ENCODE data around the gene TSPAN8. TPM values are rescaled to one million over a fixed set of nuclear protein-coding genes. Genes with fewer than 3 reads are reported as not detected.

TSPAN8 gene
- total RNA-seq, 1 donor from 2014 or later, result 2.9 TPM

GRCh38 chr12:71144682-71145081 lies 13.1 kb downstream of the TSPAN8 start:
- TF ChIP-seq CTCF (IDR thresholded peaks at IDR 0.05), result no peak
- TF ChIP-seq POLR2A (IDR thresholded peaks at IDR 0.05), result no peak
- no peak for TF ChIP-seq POLR2AphosphoS5 (IDR thresholded peaks at IDR 0.05; ENCODE audit: insufficient read depth in 1 of 2, low read depth in 1 of 2)
- intact Hi-C loops (cut with DNase I), result no loop called here
- H3K9me3 ChIP-seq, result no peaks in the 10 kb centered on the region
- H3K27ac ChIP-seq, result no peak overlapping the region
- no peaks in the 10 kb centered on the region for H3K36me3 ChIP-seq
- no peaks in the 10 kb centered on the region for H3K27me3 ChIP-seq
- DNase-seq (ENCODE audit: extremely low spot score in 2 of 2), result no peak
- H3K4me1 ChIP-seq, result no peaks in the 10 kb centered on the region
- H3K4me3 ChIP-seq, result no peak overlapping the region

GRCh38 chr12:71142956-71143355 lies 14.8 kb downstream of the TSPAN8 start:
- Histone ChIP-seq H3K27ac (no peak overlapping the region), H3K4me1 (no peaks in the 10 kb centered on the region), H3K9me3 (no peaks in the 10 kb centered on the region), H3K4me3 (no peak overlapping the region), H3K27me3 (no peaks in the 10 kb centered on the region), H3K36me3 (no peaks in the 10 kb centered on the region)
- TF ChIP-seq POLR2A (IDR thresholded peaks at IDR 0.05), result no peak
- TF ChIP-seq POLR2AphosphoS5 (IDR thresholded peaks at IDR 0.05; ENCODE audit: insufficient read depth in 1 of 2, low read depth in 1 of 2), result no peak
- no peak for TF ChIP-seq CTCF (IDR thresholded peaks at IDR 0.05)
- DNase-seq (ENCODE audit: extremely low spot score in 2 of 2), result no peak
- intact Hi-C loops (cut with DNase I), result no loop called here

- H3K4me1 ChIP-seq, result no peaks in the 10 kb centered on the region
- no peak overlapping the region for H3K27ac ChIP-seq
- TF ChIP-seq POLR2A (IDR thresholded peaks at IDR 0.05) (no peak), CTCF (IDR thresholded peaks at IDR 0.05) (no peak), POLR2AphosphoS5 (IDR thresholded peaks at IDR 0.05; ENCODE audit: insufficient read depth in 1 of 2, low read depth in 1 of 2) (no peak)
- H3K9me3 ChIP-seq, result no peaks in the 10 kb centered on the region
- no peak overlapping the region for H3K4me3 ChIP-seq
- no peaks in the 10 kb centered on the region for H3K27me3 ChIP-seq
- no peak for DNase-seq (ENCODE audit: extremely low spot score in 2 of 2)
- intact Hi-C loops (cut with DNase I), result no loop called here
- no peaks in the 10 kb centered on the region for H3K36me3 ChIP-seq
Observed at GRCh38 chr12:71142016-71142415, 15.8 kb downstream of the TSPAN8 start.

- H3K36me3 ChIP-seq, result no peaks in the 10 kb centered on the region
- no peak for DNase-seq (ENCODE audit: extremely low spot score in 2 of 2)
- H3K27ac ChIP-seq, result no peak overlapping the region
- H3K27me3 ChIP-seq, result no peaks in the 10 kb centered on the region
- TF ChIP-seq POLR2A (IDR thresholded peaks at IDR 0.05) (no peak), CTCF (IDR thresholded peaks at IDR 0.05) (no peak), POLR2AphosphoS5 (IDR thresholded peaks at IDR 0.05; ENCODE audit: insufficient read depth in 1 of 2, low read depth in 1 of 2) (no peak)
- H3K9me3 ChIP-seq, result no peaks in the 10 kb centered on the region
- no peak overlapping the region for H3K4me3 ChIP-seq
- intact Hi-C loops (cut with DNase I), result no loop called here
- H3K4me1 ChIP-seq, result no peaks in the 10 kb centered on the region
Observed at GRCh38 chr12:71141378-71141926, 16.3 kb downstream of the TSPAN8 start.

- TF ChIP-seq POLR2AphosphoS5 (IDR thresholded peaks at IDR 0.05; ENCODE audit: insufficient read depth in 1 of 2, low read depth in 1 of 2) (no peak), POLR2A (IDR thresholded peaks at IDR 0.05) (no peak), CTCF (IDR thresholded peaks at IDR 0.05) (no peak)
- Histone ChIP-seq H3K4me1 (no peaks in the 10 kb centered on the region), H3K4me3 (no peak overlapping the region), H3K36me3 (no peaks in the 10 kb centered on the region), H3K9me3 (no peaks in the 10 kb centered on the region), H3K27me3 (no peaks in the 10 kb centered on the region), H3K27ac (no peak overlapping the region)
- intact Hi-C loops (cut with DNase I), result no loop called here
- DNase-seq (ENCODE audit: extremely low spot score in 2 of 2), result no peak
Observed at GRCh38 chr12:71139153-71139735, 18.6 kb downstream of the TSPAN8 start.
